CD14-positive monocyte (primary cell): ENCODE results near the gene CFAP97D1. TPM values are rescaled to one million over a fixed set of nuclear protein-coding genes. Genes with fewer than 3 reads are reported as not detected.

ENCODE experiments used
- DNase-seq, 3 donors: peaks; one replicate each; pipeline ENCODE4 v3.0.0-alpha.2; 2011 to 2022
- H2AFZ ChIP-seq: 2 replicates; pipeline ENCODE4 v1.6.0; 2012; ENCODE audit warnings: mild to moderate bottlenecking, low read depth, low read length, inconsistent platforms; ENCODE audit not compliant: insufficient read depth, poor library complexity, severe bottlenecking
- H3K27ac ChIP-seq, 2 donors: 1 replicate in 1 of 2; 2 replicates in 1 of 2; pipeline ENCODE4 v1.5.1; 2012 to 2013; ENCODE audit warnings: low read length in 2 of 2, control low read depth in 1 of 2, inconsistent platforms in 1 of 2, low read depth in 1 of 2, mild to moderate bottlenecking in 1 of 2
- H3K27me3 ChIP-seq, 2 donors: one replicate each; pipeline versions ENCODE4 v1.6.0 to v1.6.1; 2011 to 2013; ENCODE audit warnings: low read length in 2 of 2; ENCODE audit not compliant: control insufficient read depth in 2 of 2, insufficient read depth in 2 of 2
- H3K36me3 ChIP-seq, 2 donors: replicated peaks in 1 of 2; 1 replicate in 1 of 2; 2 replicates in 1 of 2; pipeline versions ENCODE4 v1.5.1 to v1.6.1; 2012 to 2013; ENCODE audit warnings: low read length in 2 of 2, control low read depth in 1 of 2, inconsistent platforms in 1 of 2, mild to moderate bottlenecking in 1 of 2; ENCODE audit not compliant: insufficient read depth in 2 of 2, control insufficient read depth in 1 of 2
- H3K4me1 ChIP-seq, 2 donors: 1 replicate in 1 of 2; 2 replicates in 1 of 2; pipeline versions ENCODE4 v1.5.1 to v1.6.1; 2012 to 2013; ENCODE audit warnings: low read length in 2 of 2, control low read depth in 1 of 2, inconsistent platforms in 1 of 2, mild to moderate bottlenecking in 1 of 2, moderate library complexity in 1 of 2; ENCODE audit not compliant: insufficient read depth in 2 of 2, control insufficient read depth in 1 of 2
- H3K4me2 ChIP-seq: replicated peaks from 2 replicates; pipeline ENCODE3; 2012; ENCODE audit warnings: low read length, moderate library complexity, mild to moderate bottlenecking; ENCODE audit not compliant: poor library complexity, severe bottlenecking; ENCODE audit errors: extremely low read depth
- H3K4me3 ChIP-seq, 3 experiments: fragments of 200-600 bp in 1 of 3; sonication (generic) in 1 of 3; replicated peaks in 1 of 3; 1 replicate in 2 of 3; 2 replicates in 1 of 3; pipeline ENCODE4 v1.5.1; 2011 to 2013; ENCODE audit warnings: low read length in 3 of 3, mild to moderate bottlenecking in 3 of 3, control low read depth in 2 of 3, low read depth in 2 of 3, inconsistent platforms in 1 of 3, moderate library complexity in 1 of 3
- H3K79me2 ChIP-seq: 2 replicates; pipeline ENCODE4 v1.6.0; 2012; ENCODE audit warnings: mild to moderate bottlenecking, control low read depth, inconsistent platforms, low read length, moderate library complexity; ENCODE audit not compliant: insufficient read depth
- H3K9ac ChIP-seq: 2 replicates; pipeline ENCODE4 v1.6.0; 2017; ENCODE audit warnings: low read length, mild to moderate bottlenecking; ENCODE audit not compliant: insufficient read depth, poor library complexity, severe bottlenecking
- H3K9me3 ChIP-seq, 2 donors: replicated peaks in 1 of 2; 1 replicate in 1 of 2; 2 replicates in 1 of 2; pipeline versions ENCODE4 v1.5.1 to v1.6.1; 2012 to 2013; ENCODE audit warnings: low read length in 2 of 2, control low read depth in 1 of 2; ENCODE audit not compliant: control insufficient read depth in 1 of 2, insufficient read depth in 1 of 2
- H4K20me1 ChIP-seq: 2 replicates; pipeline ENCODE4 v1.6.0; 2012; ENCODE audit warnings: mild to moderate bottlenecking, low read length, control low read depth, moderate library complexity; ENCODE audit not compliant: insufficient read depth
- H3K27ac Mint-ChIP-seq, 7 donors: one replicate each; pipeline ENCODE4 v1.8.0; 2020; ENCODE audit warnings: mild to moderate bottlenecking in 7 of 7, mixed read lengths in 7 of 7, moderate library complexity in 6 of 7, inconsistent platforms in 2 of 7
- H3K27me3 Mint-ChIP-seq, 3 donors: one replicate each; pipeline ENCODE4 v1.8.0; 2021 to 2022; ENCODE audit warnings: low read depth in 3 of 3, mild to moderate bottlenecking in 3 of 3, mixed read lengths in 3 of 3, moderate library complexity in 3 of 3, inconsistent platforms in 1 of 3
- H3K36me3 Mint-ChIP-seq, 2 donors: one replicate each; pipeline ENCODE4 v1.8.0; 2020; ENCODE audit warnings: mixed read lengths in 2 of 2, inconsistent platforms in 1 of 2, mild to moderate bottlenecking in 1 of 2
- H3K4me1 Mint-ChIP-seq: one replicate; pipeline ENCODE4 v1.8.0; 2020; ENCODE audit warnings: mild to moderate bottlenecking, mixed read lengths
- H3K4me3 Mint-ChIP-seq, 2 donors: one replicate each; pipeline ENCODE4 v1.8.0; 2020; ENCODE audit warnings: mild to moderate bottlenecking in 2 of 2, mixed read lengths in 2 of 2, moderate library complexity in 1 of 2
- H3K9me3 Mint-ChIP-seq, 7 donors: one replicate each; pipeline ENCODE4 v1.8.0; 2020 to 2022; ENCODE audit warnings: mixed read lengths in 7 of 7, mild to moderate bottlenecking in 6 of 7, moderate library complexity in 6 of 7, inconsistent platforms in 2 of 7
- CTCF ChIP-seq: fragments of 200-600 bp; IDR thresholded peaks from one replicate; pipeline ENCODE4 v1.8.0; 2022; ENCODE audit warnings: antibody characterized with exemption, mild to moderate bottlenecking
- WGBS: methylation state at CpG from one replicate; pipeline ENCODE4 v1.1.5; 2013; ENCODE audit warnings: missing lambda C conversion rate; ENCODE audit not compliant: insufficient coverage; 5-methylcytosine and 5-hydroxymethylcytosine counted together
- intact Hi-C, 2 donors: fragments of 100-400 bp; cut with micrococcal nuclease; formaldehyde crosslinking; loops; one replicate each; pipeline versions ENCODE4 v1.15.0 to v1.15.1; 2023
- polyA plus RNA-seq, 3 donors: library from polyadenylated mRNA; depleted of rRNA in 1 of 3; unstranded in 2 of 3; stranded (reverse) in 1 of 3; fragments of 300-500 nt in 2 of 3; fragments of >200 nt in 1 of 3; fragmentation: Illumina TruSeq in 2 of 3; gene quantifications; 1 replicate in 2 of 3; 2 replicates in 1 of 3; pipeline ENCODE4 v1.2.3, GENCODE V29; 2012 to 2021

Gene CFAP97D1
- polyA plus RNA-seq, 3 donors, result 0.07 TPM; not detected in 2

DNA sequence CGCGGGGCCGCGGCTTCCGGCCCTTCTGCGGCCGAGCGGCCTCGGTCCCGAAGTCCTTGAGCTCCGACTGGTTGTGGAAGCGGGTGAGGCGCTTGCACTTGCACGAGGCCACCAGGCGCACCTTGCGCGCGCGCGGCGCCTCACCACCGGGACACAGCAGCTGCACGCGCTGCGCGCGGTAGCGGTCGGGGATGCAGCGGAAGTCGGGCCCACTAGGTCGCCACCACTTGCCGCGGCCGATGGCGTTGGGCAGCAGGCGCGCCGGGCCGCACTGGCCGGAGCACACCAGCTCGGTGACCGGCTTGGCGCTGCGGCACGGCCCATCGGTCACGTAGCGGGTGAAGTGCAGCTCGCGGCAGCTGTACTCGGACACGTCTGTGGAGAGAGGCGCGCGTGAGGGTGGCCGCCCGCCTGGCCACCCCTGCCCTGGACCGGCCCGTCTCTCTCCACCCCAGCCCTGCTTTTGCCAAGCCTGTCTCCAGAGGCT, 24.8 kb upstream of the CFAP97D1 start:
- H3K27me3 ChIP-seq, result peaks cover 18 to 39% of the 10 kb centered on the region in 2 donors
- H3K9me3 Mint-ChIP-seq, result peaks cover 0 to 5% (median 0%) of the 10 kb centered on the region in 7 donors
- no peak for TF ChIP-seq CTCF
- H3K27ac ChIP-seq, result no peak overlapping the region
- no peaks in the 10 kb centered on the region for H3K79me2 ChIP-seq
- H3K4me3 Mint-ChIP-seq, result peak overlapping the region in 1 of 2 donors; percentile 78
- peaks cover 17% of the 10 kb centered on the region for H3K4me1 Mint-ChIP-seq
- H3K9ac ChIP-seq, result no peak overlapping the region
- DNase-seq, result peak in 1 of 3 donors; percentile 13
- 5% methylated on average over 56 of the region's 60 CpGs for WGBS
- H3K9me3 ChIP-seq, result no peaks in the 10 kb centered on the region
- H3K36me3 ChIP-seq, result no peaks in the 10 kb centered on the region
- H3K27ac Mint-ChIP-seq, result no peak overlapping the region
- intact Hi-C loops, result no loop called here
- no peak overlapping the region for H2AFZ ChIP-seq
- H3K4me2 ChIP-seq, result peak overlapping the region; percentile 11
- peaks cover 0 to 9% of the 10 kb centered on the region in 2 donors for H3K4me1 ChIP-seq
- H3K36me3 Mint-ChIP-seq, result peaks cover 0 to 2% of the 10 kb centered on the region in 2 donors
- H4K20me1 ChIP-seq, result no peaks in the 10 kb centered on the region
- H3K4me3 ChIP-seq, result no peak overlapping the region
- H3K27me3 Mint-ChIP-seq, result peaks cover 35 to 67% (median 55%) of the 10 kb centered on the region in 3 donors

DNA sequence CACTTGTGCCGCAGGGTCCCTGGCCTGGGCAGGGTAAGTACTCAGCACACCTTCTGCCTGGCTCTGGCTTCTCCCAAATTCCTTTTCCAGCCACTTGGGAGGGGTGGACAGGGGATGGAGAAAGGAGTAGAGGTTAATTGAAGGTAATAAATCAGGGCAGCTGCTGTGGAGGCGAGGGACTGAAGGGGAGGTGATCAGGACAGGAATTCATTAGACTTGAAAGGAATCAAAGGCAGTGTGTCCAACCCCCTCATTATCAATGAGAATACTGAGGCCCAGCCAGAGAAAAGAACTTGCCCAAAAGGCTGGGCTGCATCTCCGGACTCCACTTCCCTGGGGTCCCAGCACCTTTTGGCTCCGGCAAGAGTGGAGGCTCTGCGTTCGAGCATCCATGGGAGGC, 24.0 kb upstream of the CFAP97D1 start:
- Mint-ChIP-seq H3K36me3 (peaks cover 0 to 2% of the 10 kb centered on the region in 2 donors), H3K9me3 (peaks cover 0 to 5% (median 0%) of the 10 kb centered on the region in 7 donors), H3K4me1 (peaks cover 17% of the 10 kb centered on the region), H3K27ac (peak overlapping the region in 1 of 7 donors; percentile 52), H3K4me3 (peak overlapping the region in 1 of 2 donors; percentile 78), H3K27me3 (peaks cover 34 to 70% (median 55%) of the 10 kb centered on the region in 3 donors)
- intact Hi-C loops, result no loop called here
- H3K9me3 ChIP-seq, result no peaks in the 10 kb centered on the region
- H3K4me3 ChIP-seq, result no peak overlapping the region
- peaks cover 18 to 39% of the 10 kb centered on the region in 2 donors for H3K27me3 ChIP-seq
- no peak for DNase-seq
- no peaks in the 10 kb centered on the region for H3K36me3 ChIP-seq
- H3K9ac ChIP-seq, result no peak overlapping the region
- H3K27ac ChIP-seq, result no peak overlapping the region
- no peak overlapping the region for H3K4me2 ChIP-seq
- no CpG with 5 or more reads among the region's 6 CpGs for WGBS
- no peaks in the 10 kb centered on the region for H3K79me2 ChIP-seq
- H2AFZ ChIP-seq, result no peak overlapping the region
- no peak for TF ChIP-seq CTCF
- H4K20me1 ChIP-seq, result no peaks in the 10 kb centered on the region
- H3K4me1 ChIP-seq, result peaks cover 0 to 9% of the 10 kb centered on the region in 2 donors
